ENCODE measurements around the gene TEAD1.

Gene TEAD1

GRCh38 chr11:12993626-12994025 is 319.4 kb downstream of the TEAD1 start:
- H3K4me3 ChIP-seq (ENCODE audit: low read depth, low read length): no peak overlapping the region
- no peak for DNase-seq (ENCODE audit: low read depth)
- no peak for TF ChIP-seq CTCF (IDR thresholded peaks at IDR 0.05; ENCODE audit: insufficient read depth, low read depth, low read length, missing control alignments)

Data from GM12865 (cell line).